OCI-LY7 (cell line): ENCODE data around the gene ZNF892. TPM values are rescaled to one million over a fixed set of nuclear protein-coding genes. Genes with fewer than 3 reads are reported as not detected.
"Not testable (repeated sequence)": the region's sequence is repeated elsewhere in the genome, so short reads cannot be mapped to it uniquely, and the experiment has no call there.

Experiments
- BruUV-seq: library from RNA; stranded (reverse); fragments of 400-500 nt; replicated peaks from 2 replicates; lab custom pipeline; 2021; lab: Mats Ljungman, UMichigan
- CTCF ChIA-PET: fragments of 300-600 bp; sonication (Branson Sonifier 250); formaldehyde crosslinking; loops from one replicate; lab custom pipeline; 2022; ENCODE audit warnings: antibody characterized with exemption; ENCODE audit not compliant: unreplicated experiment; lab: Charles Lee
- POLR2A ChIA-PET: fragments of 300-600 bp; sonication (Branson Sonifier 250); formaldehyde crosslinking; loops from one replicate; lab custom pipeline; 2022; ENCODE audit warnings: antibody characterized with exemption; lab: Charles Lee
- DNase-seq: peaks from one replicate; pipeline ENCODE4 v3.0.0-alpha.2; 2015; ENCODE audit warnings: low spot score
- H2AFZ ChIP-seq: fragments of 200-600 bp; sonication (generic), shearing (Covaris generic); 2 replicates; pipeline ENCODE4 v1.6.1; 2014; ENCODE audit warnings: mild to moderate bottlenecking, antibody characterized with exemption, low read length, moderate library complexity
- H3K27ac ChIP-seq: fragments of 200-600 bp; sonication (generic); 2 replicates; pipeline ENCODE4 v1.5.1; 2014; ENCODE audit warnings: mixed run types, low read depth, mild to moderate bottlenecking, moderate library complexity, low read length, inconsistent platforms; ENCODE audit not compliant: poor library complexity, severe bottlenecking
- H3K36me3 ChIP-seq: fragments of 200-600 bp; sonication (generic); 2 replicates; pipeline ENCODE4 v1.6.1; 2014; ENCODE audit warnings: mild to moderate bottlenecking, antibody characterized with exemption, low read length, moderate library complexity, mixed read lengths; ENCODE audit not compliant: insufficient read depth
- H3K4me1 ChIP-seq: fragments of 200-600 bp; sonication (generic); 2 replicates; pipeline ENCODE4 v1.5.1; 2014; ENCODE audit warnings: mild to moderate bottlenecking, low read length; ENCODE audit not compliant: insufficient read depth, poor library complexity, severe bottlenecking
- H3K4me2 ChIP-seq: fragments of 200-600 bp; sonication (generic); 2 replicates; pipeline ENCODE4 v1.6.1; 2014; ENCODE audit warnings: mild to moderate bottlenecking, low read length
- H3K4me3 ChIP-seq: fragments of 200-600 bp; sonication (generic); 2 replicates; pipeline ENCODE4 v1.5.1; 2014; ENCODE audit warnings: mild to moderate bottlenecking, low read depth, low read length; ENCODE audit not compliant: poor library complexity, severe bottlenecking
- H3K79me2 ChIP-seq: fragments of 200-600 bp; sonication (generic); 2 replicates; pipeline ENCODE4 v1.6.1; 2016; ENCODE audit warnings: low read depth, mild to moderate bottlenecking, low read length, moderate library complexity, mixed read lengths; ENCODE audit not compliant: insufficient read depth
- H3K9me2 ChIP-seq: fragments of 200-600 bp; sonication (generic); 2 replicates; pipeline ENCODE4 v1.6.1; 2016; ENCODE audit warnings: mild to moderate bottlenecking, low read length, mixed read lengths; ENCODE audit not compliant: insufficient read depth
- H3K9me3 ChIP-seq: fragments of 200-600 bp; sonication (generic); 2 replicates; pipeline ENCODE4 v1.6.1; 2014; ENCODE audit warnings: mild to moderate bottlenecking, mixed run types, low read length, mixed read lengths
- H4K20me1 ChIP-seq: fragments of 200-600 bp; sonication (generic); 2 replicates; pipeline ENCODE4 v1.6.1; 2014; ENCODE audit warnings: mild to moderate bottlenecking, antibody characterized with exemption, low read length, moderate library complexity, mixed read lengths; ENCODE audit not compliant: insufficient read depth
- CTCF ChIP-seq: fragments of 200-600 bp; sonication (generic); conservative IDR thresholded peaks from 2 replicates; pipeline ENCODE4 v1.5.1; 2014; ENCODE audit warnings: mild to moderate bottlenecking, antibody characterized with exemption, low read length, moderate library complexity, mixed read lengths
- EZH2phosphoT487 ChIP-seq: fragments of 200-600 bp; sonication (generic); IDR thresholded peaks from 2 replicates; pipeline ENCODE4 v1.6.1; 2018; ENCODE audit warnings: low read depth, borderline replicate concordance, mild to moderate bottlenecking, mixed run types, antibody characterized with exemption, low read length, moderate library complexity, mixed read lengths
- intact Hi-C: fragments of 100-400 bp; cut with micrococcal nuclease; formaldehyde crosslinking; loops from one replicate; pipeline ENCODE4 v1.10.0; 2022; ENCODE audit not compliant: unreplicated experiment
- total RNA-seq, 2 experiments: library from RNA; depleted of rRNA in 1 of 2; stranded (reverse); fragments of >200 nt in 1 of 2; shearing (Covaris generic) in 1 of 2; gene quantifications; 2 replicates each; pipeline ENCODE4 v1.2.3, GENCODE V29; 2014 to 2022

Gene ZNF892
- total RNA-seq, 2 experiments from 2014 or later: 2.9 to 4.7 TPM

GRCh38 chr2:95240556-95240955 is 33.2 kb downstream of the ZNF892 start:
- Histone ChIP-seq H3K9me3 (no peaks in the 10 kb centered on the region), H4K20me1 (no peaks in the 10 kb centered on the region), H3K4me1 (no peaks in the 10 kb centered on the region), H3K4me3 (no peak overlapping the region), H3K36me3 (no peaks in the 10 kb centered on the region), H3K9me2 (no peaks in the 10 kb centered on the region), H2AFZ (no peak overlapping the region), H3K27ac (no peak overlapping the region), H3K79me2 (no peaks in the 10 kb centered on the region), H3K4me2 (no peak overlapping the region)
- ChIA-PET CTCF (no interaction called here), POLR2A (no interaction called here)
- intact Hi-C loops: no loop called here
- no TSS peak for BruUV-seq
- DNase-seq: no peak
- TF ChIP-seq EZH2phosphoT487 (no peak), CTCF (no peak)

GRCh38 chr2:95242084-95242483 is 34.8 kb downstream of the ZNF892 start:
- H3K9me2 ChIP-seq, BruUV-seq, H3K79me2 ChIP-seq, H3K4me2 ChIP-seq, H2AFZ ChIP-seq, H3K4me3 ChIP-seq, intact Hi-C loops, H3K27ac ChIP-seq, H3K4me1 ChIP-seq, H3K9me3 ChIP-seq, H4K20me1 ChIP-seq, DNase-seq, POLR2A ChIA-PET, CTCF ChIA-PET, H3K36me3 ChIP-seq: not testable (repeated sequence)

Other genes starting within 250 kb of the ZNF892 start
- not detected in 2 replicates for gene MAL, start 181.8 kb upstream of the ZNF892 start, total RNA-seq (2014; rRNA removed; shearing (Covaris generic))
- gene MAL, start 181.8 kb upstream of the ZNF892 start, total RNA-seq (2022): not detected in 2 replicates
- gene MRPS5, start 85.7 kb upstream of the ZNF892 start, total RNA-seq (2014; rRNA removed; shearing (Covaris generic)): 89.6 and 117 TPM in 2 replicates
- gene MRPS5, start 85.7 kb upstream of the ZNF892 start, total RNA-seq (2022): 90.2 and 100 TPM in 2 replicates
- gene ZNF514, start 47.7 kb upstream of the ZNF892 start, total RNA-seq (2014; rRNA removed; shearing (Covaris generic)): 6.2 and 9.7 TPM in 2 replicates
- 12.8 and 15.3 TPM in 2 replicates for gene ZNF514, start 47.7 kb upstream of the ZNF892 start, total RNA-seq (2022)
- gene ZNF2, start 41.7 kb upstream of the ZNF892 start, total RNA-seq (2014; rRNA removed; shearing (Covaris generic)): 1.6 and 4.6 TPM in 2 replicates
- gene ZNF2, start 41.7 kb upstream of the ZNF892 start, total RNA-seq (2022): 3.4 and 3.7 TPM in 2 replicates
- 0.36 and 0.47 TPM in 2 replicates for gene PROM2, start 66.9 kb downstream of the ZNF892 start, total RNA-seq (2014; rRNA removed; shearing (Covaris generic))
- 1.2 TPM in 1 of 2 replicates, not detected in the other for gene PROM2, start 66.9 kb downstream of the ZNF892 start, total RNA-seq (2022)
- not detected in 2 replicates for gene KCNIP3, start 89.8 kb downstream of the ZNF892 start, total RNA-seq (2014; rRNA removed; shearing (Covaris generic))
- gene KCNIP3, start 89.8 kb downstream of the ZNF892 start, total RNA-seq (2022): not detected in 2 replicates
- gene FAHD2A, start 195.2 kb downstream of the ZNF892 start, total RNA-seq (2014; rRNA removed; shearing (Covaris generic)): 47.2 and 48.2 TPM in 2 replicates
- 50.9 and 53.0 TPM in 2 replicates for gene FAHD2A, start 195.2 kb downstream of the ZNF892 start, total RNA-seq (2022)